ENCODE results near the gene WT1.

DNA sequence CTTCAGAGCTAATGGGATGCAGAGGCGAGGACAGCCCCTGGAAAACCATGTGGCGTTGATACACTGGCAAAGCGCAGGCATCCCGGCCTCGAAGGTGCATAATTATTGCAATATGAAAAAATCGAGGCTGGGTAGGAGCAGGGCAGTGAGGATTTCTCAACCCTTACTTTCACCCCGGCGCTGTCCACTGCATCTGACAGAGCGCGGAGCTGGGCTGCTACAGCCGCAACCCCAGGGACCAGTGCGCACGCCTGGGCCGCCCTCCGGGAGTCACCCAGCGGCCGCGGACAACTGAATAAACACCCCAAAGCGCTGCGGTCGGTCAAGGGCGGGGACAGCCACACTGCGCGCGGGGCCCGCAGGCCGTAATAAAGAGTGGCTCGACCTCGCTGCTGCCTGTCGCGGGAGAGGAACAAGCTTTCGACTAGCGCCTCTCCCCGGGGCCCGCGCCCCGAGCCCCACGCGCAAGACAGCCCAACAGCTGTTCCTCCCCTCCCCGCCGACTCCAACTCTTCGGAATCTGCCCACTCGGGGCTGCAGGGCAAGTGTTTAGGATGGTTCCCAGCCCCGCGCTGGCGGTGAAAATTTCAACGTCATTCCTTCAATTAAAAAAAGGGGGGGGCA, 3.6 kb upstream of the WT1 start:
- no peak for TF ChIP-seq CTCF (IDR thresholded peaks at IDR 0.05)
- no peak for TF ChIP-seq ZFX (IDR thresholded peaks at IDR 0.05; ENCODE audit: borderline replicate concordance)

All from 22Rv1 (cell line).